Activated CD4-positive, alpha-beta memory T cell treated with anti-CD3 and anti-CD28 coated beads, Interleukin-2, amount 10 ng/mL, durations not matched to agents 7 days and 5 days (primary cell): ENCODE data around the gene MGME1. TPM values are rescaled to one million over a fixed set of nuclear protein-coding genes. Genes with fewer than 3 reads are reported as not detected.

Experiments
- CTCF ChIA-PET: fragments of 350-600 bp; sonication (Branson Sonifier 250); formaldehyde crosslinking; loops from one replicate; lab custom pipeline; 2021; ENCODE audit warnings: antibody characterized with exemption, inconsistent platforms; lab: Charles Lee
- POLR2A ChIA-PET: fragments of 350-600 bp; sonication (Branson Sonifier 250); formaldehyde crosslinking; loops from one replicate; lab custom pipeline; 2021; ENCODE audit warnings: antibody characterized with exemption; lab: Charles Lee
- DNase-seq: peaks from one replicate; pipeline ENCODE4 v3.0.0-alpha.2; 2020
- H3K27ac Mint-ChIP-seq: one replicate; pipeline ENCODE4 v1.8.0; 2021; ENCODE audit warnings: mild to moderate bottlenecking, mixed read lengths
- H3K27me3 Mint-ChIP-seq: one replicate; pipeline ENCODE4 v1.8.0; 2021; ENCODE audit warnings: mixed read lengths
- H3K36me3 Mint-ChIP-seq: one replicate; pipeline ENCODE4 v1.8.0; 2021; ENCODE audit warnings: low read depth, mixed read lengths
- H3K4me1 Mint-ChIP-seq: one replicate; pipeline ENCODE4 v1.8.0; 2021; ENCODE audit warnings: mixed read lengths
- H3K4me3 Mint-ChIP-seq: one replicate; pipeline ENCODE4 v1.8.0; 2021; ENCODE audit warnings: mild to moderate bottlenecking, mixed read lengths
- H3K9me3 Mint-ChIP-seq: one replicate; pipeline ENCODE4 v1.8.0; 2021; ENCODE audit warnings: mixed read lengths
- total RNA-seq, 2 experiments: library from RNA; stranded (reverse); gene quantifications; one replicate each; pipeline ENCODE4 v1.2.3, GENCODE V29; 2021

MGME1 gene
- total RNA-seq, 2 experiments from 2014 or later, result 53.9 to 56.7 TPM

DNA sequence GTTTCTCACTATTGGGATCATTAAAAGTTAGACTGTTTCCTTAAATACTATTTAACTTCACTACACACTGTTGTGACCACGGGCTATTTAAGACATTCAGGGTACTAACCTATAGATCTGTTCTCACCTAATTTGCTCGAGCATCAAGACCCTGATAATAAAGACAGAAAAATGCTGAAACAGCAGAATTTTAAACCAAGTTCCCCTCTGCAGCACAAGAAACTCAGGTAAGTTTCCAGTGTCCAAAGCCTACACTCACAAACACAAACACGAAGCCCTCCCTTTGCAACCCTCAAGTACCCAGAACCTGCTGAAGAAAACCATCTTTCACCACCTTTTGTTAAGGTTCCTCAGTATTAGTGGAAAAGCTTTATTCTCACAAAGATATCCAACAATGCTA lies 4.2 kb upstream of the MGME1 start:
- H3K27ac Mint-ChIP-seq, result peak overlapping the region; percentile 91
- H3K4me1 Mint-ChIP-seq, result peaks cover 53% of the 10 kb centered on the region
- no peak for DNase-seq
- no peaks in the 10 kb centered on the region for H3K27me3 Mint-ChIP-seq
- peaks cover 77% of the 10 kb centered on the region for H3K36me3 Mint-ChIP-seq
- CTCF ChIA-PET, result interaction anchor here (0.8 to 2.9 kb wide), 7 partner anchors 13 to 434 kb away, joined by 3 to 13 read pairs (median 4); partner anchors contain the start of genes BFSP1 and RRBP1
- H3K4me3 Mint-ChIP-seq, result peak overlapping the region; percentile 97
- POLR2A ChIA-PET, result interaction anchor here (1.1 to 15.3 kb wide), 9 partner anchors 11 to 459 kb away, joined by 4 to 353 read pairs (median 12); partner anchors contain the start of genes BFSP1, KAT14, PET117 and RRBP1
- H3K9me3 Mint-ChIP-seq, result no peaks in the 10 kb centered on the region

DNA sequence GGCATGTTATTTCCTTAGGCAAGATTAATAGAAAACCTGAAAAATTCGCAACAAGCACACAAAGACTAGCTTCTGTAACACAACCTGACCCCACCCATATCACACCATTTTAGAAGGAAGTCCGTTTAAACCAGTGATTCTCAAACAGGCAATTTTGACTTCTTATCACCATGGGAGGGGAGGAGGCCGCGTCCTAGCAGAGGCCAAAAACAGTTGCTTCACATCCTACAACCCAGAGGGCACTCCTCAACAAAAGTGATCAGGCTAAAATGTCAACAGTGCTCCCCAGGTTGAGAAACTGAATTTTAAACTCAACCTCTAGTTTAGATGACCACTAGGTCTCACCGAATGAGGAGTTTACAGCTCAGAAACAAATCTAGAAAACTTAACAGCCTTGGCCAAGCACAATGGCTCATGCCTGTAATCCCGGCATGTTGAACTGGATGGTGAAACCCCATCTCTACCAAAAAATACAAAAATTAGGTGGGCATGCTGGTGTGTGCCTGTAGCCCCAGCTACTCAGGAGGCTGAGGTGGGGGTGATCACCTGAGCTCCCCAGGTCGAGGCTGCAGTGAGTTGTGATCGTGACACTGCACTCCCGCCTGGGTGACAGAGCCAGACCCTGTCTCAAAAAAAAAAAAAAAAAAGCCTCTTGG lies 3.6 kb upstream of the MGME1 start:
- H3K4me1 Mint-ChIP-seq, result peaks cover 48% of the 10 kb centered on the region
- DNase-seq, result no peak

DNA sequence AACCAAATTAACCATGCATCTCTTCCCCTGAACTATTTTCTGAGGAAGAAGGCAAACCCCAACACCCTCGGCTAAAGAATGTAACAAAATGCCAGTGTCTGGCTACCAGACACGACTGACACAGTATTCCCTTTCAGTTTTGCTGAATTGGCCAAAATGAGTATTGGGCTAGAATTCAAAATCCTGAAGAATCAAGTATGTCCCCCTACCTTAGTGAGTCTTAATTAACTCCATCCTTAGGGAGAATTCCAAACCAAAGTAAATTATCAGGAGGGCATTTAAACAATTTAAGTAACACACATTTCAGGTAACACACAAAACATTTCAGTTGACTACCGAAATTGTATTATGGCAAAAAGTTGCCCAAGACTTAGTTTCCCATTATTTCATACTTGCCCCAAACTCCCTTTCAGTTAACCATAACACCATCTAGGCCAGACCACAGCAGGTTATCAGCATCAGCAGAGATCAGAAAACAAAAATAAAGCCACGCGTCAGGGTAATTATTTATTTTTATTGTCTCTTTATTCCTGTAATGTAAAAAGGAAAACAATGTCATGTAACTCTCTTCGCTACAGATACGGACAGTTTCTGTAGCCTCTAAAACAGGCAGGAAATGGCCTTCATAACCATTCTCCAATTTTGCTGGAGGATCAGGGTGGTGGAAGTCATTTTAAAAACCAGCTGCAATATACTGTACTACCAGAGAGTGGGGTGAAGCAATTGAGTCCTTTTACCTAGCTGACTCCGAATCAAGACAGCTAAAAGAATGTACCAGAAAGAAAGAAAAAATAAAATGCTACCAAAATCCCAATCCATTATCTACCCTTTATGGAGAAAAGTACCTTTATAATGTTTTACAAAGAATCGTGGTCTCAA lies 2.1 kb upstream of the MGME1 start:
- ChIA-PET CTCF (interaction anchor here (0.7 to 3.0 kb wide), 14 partner anchors 10 to 494 kb away, joined by 3 to 12 read pairs (median 4); partner anchors contain the start of genes BFSP1 and RRBP1), POLR2A (interaction anchor here (0.8 to 15.3 kb wide), 15 partner anchors 13 to 540 kb away, joined by 3 to 353 read pairs (median 12); partner anchors contain the start of genes BFSP1, DSTN, KAT14 and PET117)
- peaks cover 36% of the 10 kb centered on the region for H3K4me1 Mint-ChIP-seq
- DNase-seq, result no peak
- no peaks in the 10 kb centered on the region for H3K27me3 Mint-ChIP-seq
- H3K4me3 Mint-ChIP-seq, result peak overlapping the region; percentile 97
- H3K36me3 Mint-ChIP-seq, result peaks cover 81% of the 10 kb centered on the region
- no peaks in the 10 kb centered on the region for H3K9me3 Mint-ChIP-seq
- peak overlapping the region; percentile 91 for H3K27ac Mint-ChIP-seq

More for the DNA sequence above, 3.6 kb upstream of the MGME1 start:
- Mint-ChIP-seq H3K4me3 (peak overlapping the region; percentile 97), H3K27ac (peak overlapping the region; percentile 91), H3K9me3 (no peaks in the 10 kb centered on the region), H3K36me3 (peaks cover 80% of the 10 kb centered on the region), H3K27me3 (no peaks in the 10 kb centered on the region)
- POLR2A ChIA-PET, result interaction anchor here (0.6 to 15.3 kb wide), 13 partner anchors 11 to 541 kb away, joined by 3 to 353 read pairs (median 12); partner anchors contain the start of genes BFSP1, DSTN, KAT14 and PET117
- CTCF ChIA-PET, result interaction anchor here (0.6 to 3.0 kb wide), 11 partner anchors 10 to 460 kb away, joined by 3 to 13 read pairs (median 5); partner anchors contain the start of genes BFSP1 and RRBP1

- DNase-seq, result no peak
- H3K36me3 Mint-ChIP-seq, result peaks cover 83% of the 10 kb centered on the region
- peak overlapping the region; percentile 97 for H3K4me3 Mint-ChIP-seq
- H3K27ac Mint-ChIP-seq, result peak overlapping the region; percentile 91
- ChIA-PET CTCF (interaction anchor here (0.8 to 3.0 kb wide), 9 partner anchors 11 to 463 kb away, joined by 3 to 12 read pairs (median 4); partner anchors contain the start of genes BFSP1 and RRBP1), POLR2A (interaction anchor here (1.0 to 15.3 kb wide), 12 partner anchors 14 to 539 kb away, joined by 3 to 353 read pairs (median 18); partner anchors contain the start of genes BFSP1, DSTN, KAT14 and PET117)
- no peaks in the 10 kb centered on the region for H3K9me3 Mint-ChIP-seq
- peaks cover 36% of the 10 kb centered on the region for H3K4me1 Mint-ChIP-seq
- H3K27me3 Mint-ChIP-seq, result no peaks in the 10 kb centered on the region
Observed at GRCh38 chr20:17967521-17968365, 1.1 kb upstream of the MGME1 start.

DNA sequence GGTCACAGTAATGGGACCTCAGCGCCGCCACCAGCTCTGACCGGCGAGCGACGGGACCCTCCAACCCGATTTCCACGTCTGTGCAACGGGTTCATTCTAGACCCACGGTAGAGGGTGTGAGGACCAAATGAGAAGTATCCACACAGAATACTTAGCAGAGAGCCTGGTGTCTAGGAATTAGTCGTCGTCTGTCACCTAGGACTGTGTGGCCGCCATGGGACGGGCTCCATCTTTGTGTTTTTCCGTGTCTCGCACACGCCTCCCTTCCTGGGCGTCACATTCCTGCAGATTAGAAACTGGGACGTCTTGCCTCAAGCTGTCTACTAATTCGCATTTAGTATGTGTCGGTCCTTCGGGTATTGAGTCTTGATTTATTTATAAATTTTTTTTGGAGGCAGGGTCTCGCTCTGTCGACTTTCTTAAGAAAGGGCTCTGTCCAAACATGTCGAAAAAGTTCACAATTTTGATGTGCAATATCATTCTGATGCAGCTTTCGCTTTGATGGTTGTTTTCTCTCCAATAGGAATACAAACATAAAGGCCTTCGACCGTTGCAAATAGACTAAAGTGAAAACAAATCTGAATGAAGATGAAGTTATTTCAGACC lies 563 bp downstream of the MGME1 start:
- peak overlapping the region; percentile 97 for H3K4me3 Mint-ChIP-seq
- peaks cover 81% of the 10 kb centered on the region for H3K36me3 Mint-ChIP-seq
- peak; percentile 63 for DNase-seq
- ChIA-PET CTCF (interaction anchor here (0.9 to 2.9 kb wide), 3 partner anchors 11 to 319 kb away, joined by 3 to 13 read pairs (median 3); partner anchors contain the start of gene ZNF133), POLR2A (interaction anchor here (0.9 to 15.3 kb wide), 18 partner anchors 15 to 538 kb away, joined by 3 to 353 read pairs (median 6); partner anchors contain the start of genes BFSP1, DSTN, RRBP1 and SEC23B)
- peaks cover 34% of the 10 kb centered on the region for H3K4me1 Mint-ChIP-seq
- no peaks in the 10 kb centered on the region for H3K27me3 Mint-ChIP-seq
- peak overlapping the region; percentile 98 for H3K27ac Mint-ChIP-seq
- H3K9me3 Mint-ChIP-seq, result no peaks in the 10 kb centered on the region

DNA sequence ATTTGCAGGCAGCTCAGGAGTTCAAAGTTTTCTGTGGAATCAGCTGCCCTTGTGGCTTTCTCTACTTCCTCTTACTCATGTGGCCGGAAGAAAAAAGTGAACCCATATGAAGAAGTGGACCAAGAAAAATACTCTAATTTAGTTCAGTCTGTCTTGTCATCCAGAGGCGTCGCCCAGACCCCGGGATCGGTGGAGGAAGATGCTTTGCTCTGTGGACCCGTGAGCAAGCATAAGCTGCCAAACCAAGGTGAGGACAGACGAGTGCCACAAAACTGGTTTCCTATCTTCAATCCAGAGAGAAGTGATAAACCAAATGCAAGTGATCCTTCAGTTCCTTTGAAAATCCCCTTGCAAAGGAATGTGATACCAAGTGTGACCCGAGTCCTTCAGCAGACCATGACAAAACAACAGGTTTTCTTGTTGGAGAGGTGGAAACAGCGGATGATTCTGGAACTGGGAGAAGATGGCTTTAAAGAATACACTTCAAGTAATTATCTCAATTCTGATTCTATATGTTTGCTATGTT lies 1.1 kb downstream of the MGME1 start:
- CTCF ChIA-PET, result interaction anchor here (0.9 to 2.9 kb wide), 3 partner anchors 12 to 319 kb away, joined by 3 to 13 read pairs (median 3); partner anchors contain the start of gene ZNF133
- Mint-ChIP-seq H3K9me3 (no peaks in the 10 kb centered on the region), H3K36me3 (peaks cover 80% of the 10 kb centered on the region), H3K4me3 (peak overlapping the region; percentile 97), H3K27ac (peak overlapping the region; percentile 98), H3K4me1 (peaks cover 33% of the 10 kb centered on the region), H3K27me3 (no peaks in the 10 kb centered on the region)
- DNase-seq, result peak; percentile 63
- POLR2A ChIA-PET, result interaction anchor here (0.9 to 15.3 kb wide), 15 partner anchors 16 to 537 kb away, joined by 3 to 353 read pairs (median 6); partner anchors contain the start of genes BFSP1, DSTN, RRBP1 and SEC23B

DNA sequence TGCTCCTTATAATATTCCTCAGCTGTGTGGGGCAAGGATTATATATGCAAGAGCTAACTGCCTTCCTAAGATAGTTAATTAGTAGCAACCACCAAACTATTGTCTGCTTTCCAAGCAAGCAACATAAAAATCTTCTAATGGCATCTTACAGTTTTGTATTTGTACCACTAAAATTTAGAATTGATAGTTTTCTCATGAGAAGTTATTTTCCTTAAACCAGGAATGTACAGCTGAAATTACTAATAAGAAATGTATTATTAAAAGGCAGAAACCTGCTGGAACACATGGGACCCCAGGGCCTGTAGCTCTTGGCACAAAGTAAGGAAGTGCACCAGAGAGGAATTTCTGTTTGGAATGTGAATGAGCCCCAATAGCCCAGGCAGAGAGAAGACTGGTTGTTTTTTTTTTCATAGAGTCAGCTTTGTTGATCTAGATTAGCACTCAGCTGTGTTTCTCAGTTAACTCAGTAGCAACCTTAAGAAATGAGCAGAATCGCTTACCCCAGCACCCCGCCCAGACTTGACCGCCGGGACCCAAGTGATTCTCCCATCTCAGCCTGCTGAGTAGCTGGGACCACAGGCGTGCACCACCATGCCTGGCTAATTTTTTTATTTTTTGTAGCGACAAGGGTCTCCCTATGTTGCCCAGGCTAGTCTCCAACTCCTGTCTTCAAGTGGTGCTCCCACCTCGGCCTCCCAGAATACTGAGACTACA lies 2.6 kb downstream of the MGME1 start:
- peaks cover 41% of the 10 kb centered on the region for H3K4me1 Mint-ChIP-seq
- H3K36me3 Mint-ChIP-seq, result peaks cover 78% of the 10 kb centered on the region
- H3K4me3 Mint-ChIP-seq, result peak overlapping the region; percentile 97

GRCh38 chr20:17972121-17972520 lies 3.3 kb downstream of the MGME1 start:
- DNase-seq, result no peak
- ChIA-PET POLR2A (interaction anchor here (0.7 to 15.3 kb wide), 5 partner anchors 14 to 535 kb away, joined by 3 to 353 read pairs (median 39); partner anchors contain the start of gene RRBP1), CTCF (interaction anchor here (1.0 to 2.9 kb wide), 2 partner anchors 14 to 467 kb away, joined by 4 to 13 read pairs; no protein-coding TSS in a partner anchor)
- peak overlapping the region; percentile 98 for H3K27ac Mint-ChIP-seq
- peaks cover 77% of the 10 kb centered on the region for H3K36me3 Mint-ChIP-seq
- H3K9me3 Mint-ChIP-seq, result no peaks in the 10 kb centered on the region
- no peaks in the 10 kb centered on the region for H3K27me3 Mint-ChIP-seq
- peak overlapping the region; percentile 97 for H3K4me3 Mint-ChIP-seq
- peaks cover 42% of the 10 kb centered on the region for H3K4me1 Mint-ChIP-seq

More for the DNA sequence above, 2.6 kb downstream of the MGME1 start:
- DNase-seq, result no peak
- Mint-ChIP-seq H3K27ac (peak overlapping the region; percentile 98), H3K9me3 (no peaks in the 10 kb centered on the region), H3K27me3 (no peaks in the 10 kb centered on the region)
- ChIA-PET CTCF (interaction anchor here (1.0 to 2.9 kb wide), 4 partner anchors 13 to 466 kb away, joined by 3 to 13 read pairs (median 4); partner anchors contain the start of gene BFSP1), POLR2A (interaction anchor here (0.7 to 15.3 kb wide), 8 partner anchors 15 to 536 kb away, joined by 3 to 353 read pairs (median 12); partner anchors contain the start of gene RRBP1)

GRCh38 chr20:17976305-17976704 lies 7.5 kb downstream of the MGME1 start:
- CTCF ChIA-PET, result interaction anchor here (1.1 kb wide), 1 partner anchor 294 kb away, joined by 3 read pairs; the partner anchor contains the start of gene RRBP1
- Mint-ChIP-seq H3K36me3 (peaks cover 69% of the 10 kb centered on the region), H3K4me3 (no peak overlapping the region), H3K9me3 (no peaks in the 10 kb centered on the region), H3K27ac (no peak overlapping the region), H3K27me3 (no peaks in the 10 kb centered on the region), H3K4me1 (peaks cover 46% of the 10 kb centered on the region)
- POLR2A ChIA-PET, result interaction anchor here (27.8 kb wide), 1 partner anchor 12 kb away, joined by 353 read pairs; the partner anchor contains the start of genes MGME1 and SNX5
- DNase-seq, result no peak
